Caco-2 (cell line): ENCODE measurements around the gene RHEX. TPM values are rescaled to one million over a fixed set of nuclear protein-coding genes. Genes with fewer than 3 reads are reported as not detected.

Experiments
- BruUV-seq: library from RNA; stranded (reverse); fragments of 400-500 nt; replicated peaks from 2 replicates; lab custom pipeline; 2021; lab: Mats Ljungman, UMichigan
- CTCF ChIA-PET: fragments of 300-600 bp; sonication (Branson Sonifier 250); formaldehyde crosslinking; loops from one replicate; lab custom pipeline; 2022; ENCODE audit warnings: antibody characterized with exemption; lab: Charles Lee
- POLR2A ChIA-PET: fragments of 300-600 bp; sonication (Branson Sonifier 250); formaldehyde crosslinking; loops from one replicate; lab custom pipeline; 2022; ENCODE audit warnings: antibody characterized with exemption; lab: Charles Lee
- DNase-seq, 2 experiments: peaks; one replicate each; pipeline versions ENCODE4 v3.0.0 to v3.0.0-alpha.2; 2020 to 2022
- H3K27me3 ChIP-seq: replicated peaks from 2 replicates; pipeline ENCODE4 v1.6.0; 2011; ENCODE audit warnings: low read length; ENCODE audit not compliant: control insufficient read depth, insufficient read depth
- H3K36me3 ChIP-seq: 2 replicates; pipeline ENCODE4 v1.5.1; 2011; ENCODE audit warnings: low read length; ENCODE audit not compliant: control insufficient read depth, insufficient read depth
- H3K4me1 ChIP-seq: fragments of 250-450 bp; sonication (Bioruptor Pico); 2 replicates; pipeline ENCODE4 v1.5.1; 2020; ENCODE audit warnings: mild to moderate bottlenecking
- H3K4me3 ChIP-seq: 2 replicates; pipeline ENCODE4 v1.5.1; 2011; ENCODE audit warnings: low read depth, mild to moderate bottlenecking, control low read depth, low read length
- H3K9me3 ChIP-seq: fragments of 250-450 bp; sonication (Bioruptor Pico); 2 replicates; pipeline ENCODE4 v1.5.1; 2020; ENCODE audit warnings: mild to moderate bottlenecking, moderate library complexity
- H3K27ac Mint-ChIP-seq: one replicate; pipeline ENCODE4 v1.8.0; 2022; ENCODE audit warnings: mixed read lengths; ENCODE audit not compliant: unreplicated experiment
- H3K27me3 Mint-ChIP-seq: one replicate; pipeline ENCODE4 v1.8.0; 2022; ENCODE audit warnings: mixed read lengths; ENCODE audit not compliant: insufficient read depth, unreplicated experiment
- H3K36me3 Mint-ChIP-seq: one replicate; pipeline ENCODE4 v1.8.0; 2022; ENCODE audit warnings: mild to moderate bottlenecking, mixed read lengths; ENCODE audit not compliant: insufficient read depth, unreplicated experiment
- H3K4me1 Mint-ChIP-seq: one replicate; pipeline ENCODE4 v1.8.0; 2022; ENCODE audit warnings: low read depth, mixed read lengths; ENCODE audit not compliant: unreplicated experiment
- H3K4me3 Mint-ChIP-seq: one replicate; pipeline ENCODE4 v1.8.0; 2022; ENCODE audit warnings: mild to moderate bottlenecking, moderate library complexity, mixed read lengths; ENCODE audit not compliant: unreplicated experiment
- H3K9me3 Mint-ChIP-seq: one replicate; pipeline ENCODE4 v1.8.0; 2022; ENCODE audit warnings: mixed read lengths; ENCODE audit not compliant: unreplicated experiment
- intact Hi-C: fragments of 100-400 bp; cut with micrococcal nuclease; formaldehyde crosslinking; loops from one replicate; pipeline ENCODE4 v1.10.0; 2022; ENCODE audit not compliant: unreplicated experiment
- total RNA-seq: library from RNA; stranded (reverse); gene quantifications from 2 replicates; pipeline ENCODE4 v1.2.3, GENCODE V29; 2022
- TF ChIP-seq, protein P1 (sequence below), 2 experiments: fragments of 200-600 bp in 1 of 2; IDR thresholded peaks; 1 replicate in 1 of 2; 2 replicates in 1 of 2; pipeline versions ENCODE4 v1.5.1 to v1.8.0; 2011 to 2022; ENCODE audit warnings: antibody characterized with exemption in 1 of 2, control low read depth in 1 of 2, inconsistent platforms in 1 of 2, low read depth in 1 of 2, low read length in 1 of 2, mild to moderate bottlenecking in 1 of 2, moderate library complexity in 1 of 2; ENCODE audit not compliant: insufficient read depth in 1 of 2, severe bottlenecking in 1 of 2, unreplicated experiment in 1 of 2

RHEX gene
- total RNA-seq, 1 experiment from 2014 or later = not detected

GRCh38 chr1:206142011-206142410 is 89.0 kb downstream of the RHEX start:
- no peak overlapping the region for H3K27ac Mint-ChIP-seq
- TF ChIP-seq, protein P1, sequence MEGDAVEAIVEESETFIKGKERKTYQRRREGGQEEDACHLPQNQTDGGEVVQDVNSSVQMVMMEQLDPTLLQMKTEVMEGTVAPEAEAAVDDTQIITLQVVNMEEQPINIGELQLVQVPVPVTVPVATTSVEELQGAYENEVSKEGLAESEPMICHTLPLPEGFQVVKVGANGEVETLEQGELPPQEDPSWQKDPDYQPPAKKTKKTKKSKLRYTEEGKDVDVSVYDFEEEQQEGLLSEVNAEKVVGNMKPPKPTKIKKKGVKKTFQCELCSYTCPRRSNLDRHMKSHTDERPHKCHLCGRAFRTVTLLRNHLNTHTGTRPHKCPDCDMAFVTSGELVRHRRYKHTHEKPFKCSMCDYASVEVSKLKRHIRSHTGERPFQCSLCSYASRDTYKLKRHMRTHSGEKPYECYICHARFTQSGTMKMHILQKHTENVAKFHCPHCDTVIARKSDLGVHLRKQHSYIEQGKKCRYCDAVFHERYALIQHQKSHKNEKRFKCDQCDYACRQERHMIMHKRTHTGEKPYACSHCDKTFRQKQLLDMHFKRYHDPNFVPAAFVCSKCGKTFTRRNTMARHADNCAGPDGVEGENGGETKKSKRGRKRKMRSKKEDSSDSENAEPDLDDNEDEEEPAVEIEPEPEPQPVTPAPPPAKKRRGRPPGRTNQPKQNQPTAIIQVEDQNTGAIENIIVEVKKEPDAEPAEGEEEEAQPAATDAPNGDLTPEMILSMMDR (IDR thresholded peaks at IDR 0.05; ENCODE audit: insufficient read depth in 1 of 2, low read depth in 1 of 2, low read length in 1 of 2, severe bottlenecking in 1 of 2, unreplicated experiment in 1 of 2) = no peak
- BruUV-seq = no TSS peak
- Histone ChIP-seq H3K9me3 (no peaks in the 10 kb centered on the region), H3K4me1 (no peaks in the 10 kb centered on the region), H3K4me3 (no peak overlapping the region), H3K27me3 (no peaks in the 10 kb centered on the region; the same call in 1 of the 2 replicates), H3K36me3 (no peaks in the 10 kb centered on the region)
- H3K9me3 Mint-ChIP-seq = no peaks in the 10 kb centered on the region
- DNase-seq = no peak
- no peaks in the 10 kb centered on the region for H3K4me1 Mint-ChIP-seq
- H3K4me3 Mint-ChIP-seq = no peak overlapping the region
- CTCF ChIA-PET = no interaction called here
- peaks cover 7% of the 10 kb centered on the region for H3K27me3 Mint-ChIP-seq
- POLR2A ChIA-PET = no interaction called here
- intact Hi-C loops = no loop called here
- no peaks in the 10 kb centered on the region for H3K36me3 Mint-ChIP-seq

DNA sequence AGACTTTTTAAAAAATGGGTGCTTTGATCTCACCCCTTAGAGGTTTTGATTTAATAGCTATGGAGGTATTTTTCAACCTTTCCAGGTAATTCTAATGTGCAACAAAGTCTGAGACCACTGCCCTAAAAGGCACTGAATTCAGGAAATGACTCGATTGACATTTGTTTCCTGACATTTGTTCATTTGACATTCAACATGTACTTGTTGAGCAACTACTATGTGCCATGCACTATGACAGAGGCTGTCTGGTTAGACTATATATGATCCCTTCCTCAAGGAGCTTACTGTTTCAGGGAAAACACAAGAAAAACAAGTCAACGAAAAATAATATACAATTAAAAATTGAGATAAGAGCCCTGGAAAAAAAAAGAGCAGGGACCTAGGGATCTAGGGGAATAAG is 89.8 kb downstream of the RHEX start:
- no peaks in the 10 kb centered on the region for H3K9me3 Mint-ChIP-seq
- Histone ChIP-seq H3K27me3 (no peaks in the 10 kb centered on the region; the same call in 1 of the 2 replicates), H3K9me3 (no peaks in the 10 kb centered on the region), H3K36me3 (no peaks in the 10 kb centered on the region), H3K4me1 (no peaks in the 10 kb centered on the region), H3K4me3 (no peak overlapping the region)
- H3K4me1 Mint-ChIP-seq = no peaks in the 10 kb centered on the region
- no peak overlapping the region for H3K4me3 Mint-ChIP-seq
- POLR2A ChIA-PET = no interaction called here
- no peak overlapping the region for H3K27ac Mint-ChIP-seq
- no peak for DNase-seq
- no peaks in the 10 kb centered on the region for H3K36me3 Mint-ChIP-seq
- TF ChIP-seq, protein P1 (IDR thresholded peaks at IDR 0.05; ENCODE audit: insufficient read depth in 1 of 2, low read depth in 1 of 2, low read length in 1 of 2, severe bottlenecking in 1 of 2, unreplicated experiment in 1 of 2) = no peak
- intact Hi-C loops = no loop called here
- peaks cover 7% of the 10 kb centered on the region for H3K27me3 Mint-ChIP-seq
- CTCF ChIA-PET = no interaction called here
- no TSS peak for BruUV-seq

GRCh38 chr1:206143537-206144172 is 90.7 kb downstream of the RHEX start:
- Mint-ChIP-seq H3K27ac (no peak overlapping the region), H3K9me3 (no peaks in the 10 kb centered on the region), H3K27me3 (peaks cover 7% of the 10 kb centered on the region), H3K36me3 (no peaks in the 10 kb centered on the region), H3K4me3 (no peak overlapping the region), H3K4me1 (no peaks in the 10 kb centered on the region)
- BruUV-seq = no TSS peak
- ChIA-PET POLR2A (no interaction called here), CTCF (no interaction called here)
- intact Hi-C loops = no loop called here
- no peak overlapping the region for H3K4me3 ChIP-seq
- H3K36me3 ChIP-seq = no peaks in the 10 kb centered on the region
- no peaks in the 10 kb centered on the region for H3K4me1 ChIP-seq
- DNase-seq = no peak
- no peaks in the 10 kb centered on the region for H3K9me3 ChIP-seq
- TF ChIP-seq, protein P1 (IDR thresholded peaks at IDR 0.05; ENCODE audit: insufficient read depth in 1 of 2, low read depth in 1 of 2, low read length in 1 of 2, severe bottlenecking in 1 of 2, unreplicated experiment in 1 of 2) = no peak
- no peaks in the 10 kb centered on the region; the same call in 1 of the 2 replicates for H3K27me3 ChIP-seq
